HL-60 (cell line): ENCODE results near the gene TRABD2B.

Experiments used
- DNase-seq, 2 experiments: peaks; one replicate each; pipeline ENCODE4 v3.0.0-alpha.2; 2010 to 2020; ENCODE audit warnings: low read depth in 1 of 2, low spot score in 1 of 2
- H3K27ac ChIP-seq: fragments of 250-450 bp; sonication (Bioruptor Pico); replicated peaks from 2 replicates; pipeline ENCODE4 v1.5.1; 2020; ENCODE audit warnings: mild to moderate bottlenecking, moderate library complexity
- H3K27me3 ChIP-seq: fragments of 250-450 bp; sonication (Bioruptor Pico); 2 replicates; pipeline ENCODE4 v1.5.1; 2021; ENCODE audit warnings: mild to moderate bottlenecking, moderate library complexity; ENCODE audit not compliant: insufficient read depth, poor library complexity, severe bottlenecking
- H3K4me3 ChIP-seq: replicated peaks from 2 replicates; pipeline ENCODE4 v1.5.1; 2011; ENCODE audit warnings: mild to moderate bottlenecking, control low read depth, low read length; ENCODE audit not compliant: insufficient read depth
- GABPA ChIP-seq: IDR thresholded peaks from 2 replicates; pipeline ENCODE4 v1.6.1; 2012; ENCODE audit warnings: low read depth
- POLR2AphosphoS5 ChIP-seq: IDR thresholded peaks from 2 replicates; pipeline ENCODE4 v1.6.1; 2012; ENCODE audit warnings: low read depth
- SPI1 ChIP-seq: IDR thresholded peaks from 2 replicates; pipeline ENCODE4 v1.6.1; 2012; ENCODE audit warnings: low read depth, mild to moderate bottlenecking, borderline replicate concordance
- TF ChIP-seq, protein P1 (sequence below): IDR thresholded peaks from one replicate; pipeline ENCODE4 v1.5.1; 2011; ENCODE audit warnings: low read length, control low read depth, inconsistent platforms; ENCODE audit not compliant: insufficient read depth
- TF ChIP-seq, protein P2 (sequence below): IDR thresholded peaks from 2 replicates; pipeline ENCODE4 v1.6.1; 2012; ENCODE audit warnings: low read depth; ENCODE audit not compliant: insufficient replicate concordance

The TRABD2B gene

DNA sequence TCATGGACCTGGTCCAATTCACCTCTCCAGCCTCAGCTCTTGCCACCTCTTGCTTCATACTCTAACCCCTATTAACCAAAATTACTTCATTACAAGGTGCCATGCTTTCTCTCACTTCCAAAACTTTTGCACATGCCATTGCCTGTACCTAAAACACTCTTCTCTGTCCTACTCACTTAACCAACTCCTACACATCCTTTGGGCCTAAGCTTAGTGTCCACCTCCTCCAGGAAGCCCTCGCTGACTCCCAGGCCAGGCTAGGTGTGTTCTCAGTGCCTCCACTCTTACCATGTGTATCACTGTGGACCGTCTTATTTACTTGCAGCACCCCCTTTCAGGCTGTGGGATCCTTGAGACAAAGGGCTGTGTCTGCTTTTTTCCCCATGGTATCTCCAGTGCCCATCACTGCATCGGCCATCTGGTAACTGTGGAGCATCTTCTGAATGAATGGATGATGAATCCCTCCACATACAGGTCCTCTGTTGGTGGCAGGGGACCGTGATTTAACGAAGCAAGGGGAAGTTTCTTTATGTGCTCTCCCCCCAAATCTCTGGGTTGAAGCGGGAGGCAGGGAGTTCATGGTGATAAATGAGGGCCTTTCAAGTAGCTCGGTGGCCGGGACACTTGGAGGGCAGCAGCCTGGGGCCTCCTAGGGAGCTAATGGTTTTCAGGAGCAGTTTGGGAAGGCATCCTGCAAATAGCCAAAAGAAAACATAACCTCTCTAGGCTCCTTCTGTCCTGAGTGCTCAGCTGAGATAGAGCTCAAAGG, 111.9 kb downstream of the TRABD2B start:
- H3K4me3 ChIP-seq = no peak overlapping the region
- DNase-seq = no peak
- no peak for TF ChIP-seq SPI1
- H3K27me3 ChIP-seq = no peaks in the 10 kb centered on the region
- H3K27ac ChIP-seq = no peak overlapping the region

DNA sequence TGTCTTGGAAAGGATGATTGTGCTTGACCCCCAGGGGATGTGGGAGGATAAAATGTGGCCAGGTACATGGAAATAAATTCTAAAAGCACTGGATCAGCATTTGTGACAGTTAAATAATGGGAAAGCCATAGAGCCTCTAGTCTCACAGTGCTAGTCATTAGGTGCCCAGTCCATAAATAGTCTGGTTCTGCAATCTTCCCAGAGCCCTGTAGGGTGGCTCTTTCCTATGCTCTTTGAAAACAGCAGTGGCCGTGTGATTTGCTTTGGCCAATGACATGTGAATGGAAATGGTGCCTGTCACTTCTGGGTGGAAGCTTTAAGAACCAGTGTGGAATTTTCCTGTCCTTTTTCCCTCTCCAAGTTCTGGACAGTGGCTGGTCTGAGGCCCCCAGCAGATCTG, 113.2 kb downstream of the TRABD2B start:
- H3K27ac ChIP-seq = no peak overlapping the region
- TF ChIP-seq POLR2AphosphoS5 (no peak), SPI1 (no peak), GABPA (no peak)
- TF ChIP-seq, protein P1, sequence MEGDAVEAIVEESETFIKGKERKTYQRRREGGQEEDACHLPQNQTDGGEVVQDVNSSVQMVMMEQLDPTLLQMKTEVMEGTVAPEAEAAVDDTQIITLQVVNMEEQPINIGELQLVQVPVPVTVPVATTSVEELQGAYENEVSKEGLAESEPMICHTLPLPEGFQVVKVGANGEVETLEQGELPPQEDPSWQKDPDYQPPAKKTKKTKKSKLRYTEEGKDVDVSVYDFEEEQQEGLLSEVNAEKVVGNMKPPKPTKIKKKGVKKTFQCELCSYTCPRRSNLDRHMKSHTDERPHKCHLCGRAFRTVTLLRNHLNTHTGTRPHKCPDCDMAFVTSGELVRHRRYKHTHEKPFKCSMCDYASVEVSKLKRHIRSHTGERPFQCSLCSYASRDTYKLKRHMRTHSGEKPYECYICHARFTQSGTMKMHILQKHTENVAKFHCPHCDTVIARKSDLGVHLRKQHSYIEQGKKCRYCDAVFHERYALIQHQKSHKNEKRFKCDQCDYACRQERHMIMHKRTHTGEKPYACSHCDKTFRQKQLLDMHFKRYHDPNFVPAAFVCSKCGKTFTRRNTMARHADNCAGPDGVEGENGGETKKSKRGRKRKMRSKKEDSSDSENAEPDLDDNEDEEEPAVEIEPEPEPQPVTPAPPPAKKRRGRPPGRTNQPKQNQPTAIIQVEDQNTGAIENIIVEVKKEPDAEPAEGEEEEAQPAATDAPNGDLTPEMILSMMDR = no peak
- TF ChIP-seq, protein P2, sequence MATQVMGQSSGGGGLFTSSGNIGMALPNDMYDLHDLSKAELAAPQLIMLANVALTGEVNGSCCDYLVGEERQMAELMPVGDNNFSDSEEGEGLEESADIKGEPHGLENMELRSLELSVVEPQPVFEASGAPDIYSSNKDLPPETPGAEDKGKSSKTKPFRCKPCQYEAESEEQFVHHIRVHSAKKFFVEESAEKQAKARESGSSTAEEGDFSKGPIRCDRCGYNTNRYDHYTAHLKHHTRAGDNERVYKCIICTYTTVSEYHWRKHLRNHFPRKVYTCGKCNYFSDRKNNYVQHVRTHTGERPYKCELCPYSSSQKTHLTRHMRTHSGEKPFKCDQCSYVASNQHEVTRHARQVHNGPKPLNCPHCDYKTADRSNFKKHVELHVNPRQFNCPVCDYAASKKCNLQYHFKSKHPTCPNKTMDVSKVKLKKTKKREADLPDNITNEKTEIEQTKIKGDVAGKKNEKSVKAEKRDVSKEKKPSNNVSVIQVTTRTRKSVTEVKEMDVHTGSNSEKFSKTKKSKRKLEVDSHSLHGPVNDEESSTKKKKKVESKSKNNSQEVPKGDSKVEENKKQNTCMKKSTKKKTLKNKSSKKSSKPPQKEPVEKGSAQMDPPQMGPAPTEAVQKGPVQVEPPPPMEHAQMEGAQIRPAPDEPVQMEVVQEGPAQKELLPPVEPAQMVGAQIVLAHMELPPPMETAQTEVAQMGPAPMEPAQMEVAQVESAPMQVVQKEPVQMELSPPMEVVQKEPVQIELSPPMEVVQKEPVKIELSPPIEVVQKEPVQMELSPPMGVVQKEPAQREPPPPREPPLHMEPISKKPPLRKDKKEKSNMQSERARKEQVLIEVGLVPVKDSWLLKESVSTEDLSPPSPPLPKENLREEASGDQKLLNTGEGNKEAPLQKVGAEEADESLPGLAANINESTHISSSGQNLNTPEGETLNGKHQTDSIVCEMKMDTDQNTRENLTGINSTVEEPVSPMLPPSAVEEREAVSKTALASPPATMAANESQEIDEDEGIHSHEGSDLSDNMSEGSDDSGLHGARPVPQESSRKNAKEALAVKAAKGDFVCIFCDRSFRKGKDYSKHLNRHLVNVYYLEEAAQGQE = no peak
- no peak for DNase-seq
- no peaks in the 10 kb centered on the region for H3K27me3 ChIP-seq
- no peak overlapping the region for H3K4me3 ChIP-seq

DNA sequence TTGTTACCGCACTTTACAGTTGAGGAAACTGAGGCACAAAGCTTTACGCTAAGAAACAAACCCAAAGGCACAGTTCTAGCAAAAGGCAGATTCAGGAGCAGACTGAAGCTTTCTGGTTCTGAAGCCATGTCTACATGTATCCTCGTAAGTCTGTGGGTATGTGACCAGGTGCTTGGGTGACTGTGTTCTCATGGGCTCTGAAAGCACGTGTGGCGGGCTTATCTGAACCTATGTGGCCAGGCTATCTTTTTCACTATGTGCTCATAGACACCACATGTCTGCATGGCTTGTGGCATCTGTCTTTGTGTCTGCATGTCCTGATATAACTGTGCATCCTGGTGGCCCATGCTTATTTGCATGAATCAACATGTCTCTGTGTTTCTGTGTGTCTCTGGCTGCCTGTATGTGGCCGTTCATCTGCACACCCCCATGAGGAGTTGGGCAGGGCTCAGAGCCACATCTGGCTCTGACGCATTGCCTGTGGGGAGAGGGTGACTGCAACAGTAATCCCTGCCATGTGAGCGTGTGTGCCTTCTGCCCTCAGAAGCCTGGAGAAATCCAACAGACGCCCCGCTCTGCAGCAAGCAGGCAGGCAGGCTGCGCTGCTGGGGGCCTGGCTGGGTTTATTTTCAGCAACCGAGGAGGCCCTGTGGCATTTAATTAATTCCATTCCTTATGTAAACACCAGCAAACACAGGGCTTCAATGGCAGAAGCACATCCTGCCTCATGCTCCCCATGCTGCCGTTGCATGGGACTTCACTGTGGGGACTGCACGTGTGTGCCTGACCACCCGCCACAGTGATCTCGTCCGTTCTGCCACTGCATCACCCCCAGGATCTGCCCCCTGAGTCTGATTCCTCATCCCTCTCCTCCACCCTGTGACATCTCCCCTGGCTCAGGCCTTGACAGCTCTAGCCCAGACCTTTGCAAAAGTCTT, 115.4 kb downstream of the TRABD2B start:
- TF ChIP-seq POLR2AphosphoS5 (no peak), GABPA (no peak), SPI1 (no peak)
- TF ChIP-seq, protein P2 = no peak
- TF ChIP-seq, protein P1 = no peak
- DNase-seq = no peak
- Histone ChIP-seq H3K4me3 (no peak overlapping the region), H3K27ac (no peak overlapping the region), H3K27me3 (no peaks in the 10 kb centered on the region)

DNA sequence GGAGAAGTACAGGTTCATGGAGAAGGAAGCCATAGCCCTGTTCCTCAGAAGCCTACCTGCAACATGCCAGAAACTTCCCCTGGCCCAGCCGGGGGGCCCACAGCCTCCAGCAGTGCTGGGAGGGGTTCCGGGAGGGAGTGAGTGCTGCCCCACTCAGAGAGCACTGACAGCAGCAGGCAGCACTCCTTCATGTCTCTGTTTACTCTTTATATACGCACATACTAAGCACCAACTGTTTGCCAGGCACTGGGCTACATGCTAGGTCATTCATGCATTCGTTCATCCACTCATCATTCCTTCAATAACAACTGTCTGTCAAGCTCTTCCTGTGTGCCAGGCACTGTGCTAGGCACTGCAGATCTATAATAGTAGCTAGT, 120.6 kb downstream of the TRABD2B start:
- TF ChIP-seq POLR2AphosphoS5 = no peak
- TF ChIP-seq SPI1 = no peak
- TF ChIP-seq, protein P2 = no peak
- no peak for TF ChIP-seq GABPA
- TF ChIP-seq, protein P1 = no peak
- DNase-seq = no peak
- Histone ChIP-seq H3K27ac (no peak overlapping the region), H3K27me3 (no peaks in the 10 kb centered on the region), H3K4me3 (no peak overlapping the region)
